OCI-LY1 (cell line): ENCODE results near the gene OCRL.

Experiments
- EZH2 ChIP-seq: fragments of 200-600 bp; sonication (generic), shearing (Covaris generic); IDR thresholded peaks from 2 replicates; pipeline ENCODE4 v1.8.0; 2017; ENCODE audit warnings: borderline replicate concordance, mixed run types, mild to moderate bottlenecking, antibody characterized with exemption, low read length, moderate library complexity, mixed read lengths
- TF ChIP-seq, protein P1 (sequence below): fragments of 200-600 bp; sonication (generic), shearing (Covaris generic); IDR thresholded peaks from 2 replicates; pipeline ENCODE4 v1.5.1; 2017; ENCODE audit warnings: mild to moderate bottlenecking, antibody characterized with exemption, low read length, moderate library complexity, mixed read lengths

GRCh38 chrX:129522184-129523078 lies 17.6 kb upstream of the OCRL start:
- TF ChIP-seq EZH2: no peak
- TF ChIP-seq, protein P1, sequence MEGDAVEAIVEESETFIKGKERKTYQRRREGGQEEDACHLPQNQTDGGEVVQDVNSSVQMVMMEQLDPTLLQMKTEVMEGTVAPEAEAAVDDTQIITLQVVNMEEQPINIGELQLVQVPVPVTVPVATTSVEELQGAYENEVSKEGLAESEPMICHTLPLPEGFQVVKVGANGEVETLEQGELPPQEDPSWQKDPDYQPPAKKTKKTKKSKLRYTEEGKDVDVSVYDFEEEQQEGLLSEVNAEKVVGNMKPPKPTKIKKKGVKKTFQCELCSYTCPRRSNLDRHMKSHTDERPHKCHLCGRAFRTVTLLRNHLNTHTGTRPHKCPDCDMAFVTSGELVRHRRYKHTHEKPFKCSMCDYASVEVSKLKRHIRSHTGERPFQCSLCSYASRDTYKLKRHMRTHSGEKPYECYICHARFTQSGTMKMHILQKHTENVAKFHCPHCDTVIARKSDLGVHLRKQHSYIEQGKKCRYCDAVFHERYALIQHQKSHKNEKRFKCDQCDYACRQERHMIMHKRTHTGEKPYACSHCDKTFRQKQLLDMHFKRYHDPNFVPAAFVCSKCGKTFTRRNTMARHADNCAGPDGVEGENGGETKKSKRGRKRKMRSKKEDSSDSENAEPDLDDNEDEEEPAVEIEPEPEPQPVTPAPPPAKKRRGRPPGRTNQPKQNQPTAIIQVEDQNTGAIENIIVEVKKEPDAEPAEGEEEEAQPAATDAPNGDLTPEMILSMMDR: no peak
